Fibroblast of lung (primary cell): ENCODE data around the gene TMEM131. TPM values are rescaled to one million over a fixed set of nuclear protein-coding genes. Genes with fewer than 3 reads are reported as not detected.
A peak's percentile ranks its signal among the peaks of the same experiment; 100 is the strongest.
"Not testable (repeated sequence)": the region's sequence is repeated elsewhere in the genome, so short reads cannot be mapped to it uniquely, and the experiment has no call there.

ENCODE experiments used
- DNase-seq, 2 donors: peaks; one replicate each; pipeline versions ENCODE4 v3.0.0 to v3.0.0-alpha.2; 2010; ENCODE audit warnings: low read depth in 2 of 2
- H2AFZ ChIP-seq: 2 replicates; pipeline ENCODE4 v1.5.1; 2012; ENCODE audit warnings: low read length, control low read depth, inconsistent platforms
- H3K27ac ChIP-seq: 2 replicates; pipeline ENCODE4 v1.5.1; 2011; ENCODE audit warnings: low read length, control low read depth; ENCODE audit not compliant: insufficient read depth
- H3K27me3 ChIP-seq: 2 replicates; pipeline ENCODE4 v1.5.1; 2011; ENCODE audit warnings: mild to moderate bottlenecking, low read length; ENCODE audit not compliant: control insufficient read depth, insufficient read depth
- H3K36me3 ChIP-seq: 2 replicates; pipeline ENCODE4 v1.5.1; 2011; ENCODE audit warnings: low read length; ENCODE audit not compliant: control insufficient read depth, insufficient read depth
- H3K4me1 ChIP-seq: 2 replicates; pipeline ENCODE4 v1.5.1; 2011; ENCODE audit warnings: low read length; ENCODE audit not compliant: control insufficient read depth, insufficient read depth; ENCODE audit errors: extremely low read depth
- H3K4me2 ChIP-seq: 2 replicates; pipeline ENCODE4 v1.5.1; 2011; ENCODE audit warnings: low read length, control low read depth; ENCODE audit not compliant: insufficient read depth; ENCODE audit errors: extremely low read depth
- H3K4me3 ChIP-seq, 4 experiments: fragments of 200-600 bp in 1 of 4; sonication (generic) in 1 of 4; replicated peaks in 1 of 4; 2 replicates each; pipeline ENCODE4 v1.5.1; 2011 to 2016; ENCODE audit warnings: low read length in 4 of 4, low read depth in 3 of 4, mild to moderate bottlenecking in 3 of 4, control low read depth in 2 of 4, inconsistent platforms in 1 of 4, mixed read lengths in 1 of 4; ENCODE audit not compliant: insufficient read depth in 1 of 4; ENCODE audit errors: control extremely low read depth in 1 of 4
- H3K79me2 ChIP-seq: 2 replicates; pipeline ENCODE4 v1.5.1; 2012; ENCODE audit warnings: mild to moderate bottlenecking, low read length, inconsistent platforms; ENCODE audit not compliant: control insufficient read depth, insufficient read depth
- H3K9ac ChIP-seq: 2 replicates; pipeline ENCODE4 v1.5.1; 2011; ENCODE audit warnings: mild to moderate bottlenecking, low read length, control low read depth; ENCODE audit not compliant: insufficient read depth
- H3K9me3 ChIP-seq: 2 replicates; pipeline ENCODE4 v1.5.1; 2012; ENCODE audit warnings: low read depth, low read length; ENCODE audit not compliant: control insufficient read depth, insufficient read depth
- H4K20me1 ChIP-seq: 2 replicates; pipeline ENCODE4 v1.5.1; 2011; ENCODE audit warnings: low read length; ENCODE audit not compliant: control insufficient read depth, insufficient read depth; ENCODE audit errors: extremely low read depth
- CTCF ChIP-seq, 2 donors: IDR thresholded peaks in 1 of 2; conservative IDR thresholded peaks in 1 of 2; 1 replicate in 1 of 2; 2 replicates in 1 of 2; pipeline ENCODE4 v1.5.1; 2011 to 2012; ENCODE audit warnings: low read length in 2 of 2, control low read depth in 1 of 2, inconsistent platforms in 1 of 2, low read depth in 1 of 2, mild to moderate bottlenecking in 1 of 2
- EZH2 ChIP-seq: IDR thresholded peaks from 2 replicates; pipeline ENCODE4 v1.5.1; 2012; ENCODE audit warnings: low read length, control low read depth, mild to moderate bottlenecking; ENCODE audit errors: missing control alignments
- polyA minus RNA-seq: library from RNA; depleted of rRNA, polyadenylated mRNA; stranded (reverse); fragments of >200 nt; gene quantifications from 2 replicates; pipeline ENCODE4 v1.2.3, GENCODE V29; 2011; ENCODE audit warnings: low replicate concordance
- polyA plus RNA-seq, 2 donors: library from polyadenylated mRNA; depleted of rRNA in 1 of 2; stranded (reverse) in 1 of 2; unstranded in 1 of 2; fragments of >200 nt; gene quantifications; 2 replicates each; pipeline ENCODE4 v1.2.1, GENCODE V29; 2011 to 2012; ENCODE audit warnings: missing spikeins in 1 of 2
- total RNA-seq: library from RNA; depleted of rRNA; stranded (reverse); fragments of >200 nt; gene quantifications from 2 replicates; pipeline ENCODE4 v1.2.1, GENCODE V29; 2014

The TMEM131 gene
- total RNA-seq (18.7 and 32.4 TPM in 2 replicates), polyA plus RNA-seq (18.1 and 24.8 TPM in 2 replicates), polyA minus RNA-seq (71.5 and 74.8 TPM in 2 replicates)
- 21.1 and 22.8 TPM in 2 replicates for polyA plus RNA-seq (2012)

DNA sequence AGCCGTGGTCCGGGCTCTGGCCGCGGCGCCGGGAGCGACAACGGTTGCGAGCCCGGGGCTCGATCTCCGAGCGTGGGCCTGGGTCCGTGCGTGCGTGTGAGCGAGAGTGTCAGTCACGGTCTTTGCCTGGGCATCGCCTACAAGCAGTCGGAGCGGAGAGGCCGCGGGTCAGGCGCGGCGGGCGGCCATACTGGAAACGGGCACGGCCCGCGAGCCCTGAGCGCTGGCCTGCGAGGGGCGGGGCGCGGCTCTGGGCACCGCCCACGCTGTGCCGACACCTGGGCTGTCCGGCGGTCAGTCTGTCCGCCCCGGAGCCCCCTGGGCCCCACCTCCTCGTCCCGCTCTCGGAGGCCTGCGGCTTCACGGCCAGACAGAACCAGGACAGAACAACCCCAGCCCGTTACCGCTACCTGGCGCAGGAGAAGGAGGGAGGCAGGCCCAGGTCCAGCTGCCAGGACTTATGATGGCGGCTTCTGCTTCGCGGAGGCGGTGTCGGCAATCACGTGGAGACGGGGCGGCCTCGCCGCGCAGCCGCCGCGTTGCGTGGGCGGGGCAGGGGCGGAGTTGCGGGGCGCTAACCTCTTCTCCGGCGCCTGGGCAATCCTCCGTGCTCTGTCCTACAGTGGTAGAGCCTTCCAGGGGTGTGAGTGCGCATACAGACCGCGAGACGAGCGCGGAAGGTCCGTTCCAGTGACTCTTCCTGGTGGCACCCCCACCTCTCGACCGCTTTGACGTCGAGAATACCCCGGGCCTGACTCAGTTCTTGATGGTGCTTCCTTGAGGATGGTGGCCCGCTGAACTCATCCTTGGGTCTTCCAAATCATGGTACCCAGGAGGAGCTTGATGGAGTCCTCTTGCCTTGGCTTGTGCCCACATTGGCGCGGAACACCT lies at the start of gene TMEM131:
TSS of gene TMEM131 (minus strand) at position 215 of the 891 bp plus-strand sequence. CDS start 286 bp downstream, outside the sequence.
- H3K4me3 ChIP-seq = peak within 1 kb of the TSS; percentile 75 to 90 (median 88)
- H3K9me3 ChIP-seq = no peaks in the 10 kb centered on the region
- no peaks in the 10 kb centered on the region for H3K4me1 ChIP-seq
- H3K9ac ChIP-seq = peak within 1 kb of the TSS; percentile 80
- peak within 1 kb of the TSS; percentile 85 for H3K4me2 ChIP-seq
- TF ChIP-seq CTCF (conservative IDR thresholded peaks at IDR 0.05 in 1 of 2, IDR thresholded peaks at IDR 0.05 in 1 of 2; ENCODE audit: low read depth in 1 of 2, low read length in 2 of 2) (no peak), EZH2 (no peak)
- no peaks in the 10 kb centered on the region for H3K36me3 ChIP-seq
- peak; percentile 92 to 95 for DNase-seq
- H3K79me2 ChIP-seq = peaks cover 43% of the 10 kb centered on the region
- peak within 1 kb of the TSS; percentile 90 for H3K27ac ChIP-seq
- no peaks in the 10 kb centered on the region for H4K20me1 ChIP-seq
- peak within 1 kb of the TSS; percentile 90 for H2AFZ ChIP-seq
- H3K27me3 ChIP-seq = peaks cover 2% of the 10 kb centered on the region

GRCh38 chr2:98044730-98045129 lies 49.0 kb upstream of the TMEM131 start:
- H3K27me3 ChIP-seq, H3K4me3 ChIP-seq, H3K4me1 ChIP-seq, DNase-seq, H4K20me1 ChIP-seq, H2AFZ ChIP-seq, H3K79me2 ChIP-seq, H3K27ac ChIP-seq, H3K9ac ChIP-seq, H3K4me2 ChIP-seq, H3K9me3 ChIP-seq, H3K36me3 ChIP-seq: not testable (repeated sequence)

DNA sequence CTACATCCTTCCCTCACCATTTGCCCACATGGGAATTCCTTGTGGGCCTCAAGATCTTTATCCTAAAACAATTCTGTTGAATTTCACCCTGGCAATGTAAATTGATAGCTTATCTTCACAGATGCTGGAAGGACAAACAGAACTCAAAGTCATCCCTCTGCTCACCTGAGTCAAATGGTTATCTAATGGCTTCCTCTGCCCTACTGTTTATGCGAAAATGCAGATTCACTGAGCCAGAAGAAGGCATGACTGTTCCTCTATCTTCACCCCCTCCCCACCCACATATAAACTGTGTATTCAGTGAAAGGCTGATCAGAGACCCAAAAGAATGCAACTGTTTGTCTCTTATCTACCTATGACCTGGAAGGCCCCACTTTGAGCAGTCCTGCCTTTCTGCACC lies 47.4 kb upstream of the TMEM131 start:
- H3K27ac ChIP-seq = no peak overlapping the region
- H3K27me3 ChIP-seq = no peaks in the 10 kb centered on the region
- H3K36me3 ChIP-seq = no peaks in the 10 kb centered on the region
- H3K9ac ChIP-seq = no peak overlapping the region
- H3K4me1 ChIP-seq = no peaks in the 10 kb centered on the region
- TF ChIP-seq CTCF (conservative IDR thresholded peaks at IDR 0.05 in 1 of 2, IDR thresholded peaks at IDR 0.05 in 1 of 2; ENCODE audit: low read depth in 1 of 2, low read length in 2 of 2) = no peak
- TF ChIP-seq EZH2 = no peak
- H3K4me3 ChIP-seq = no peak overlapping the region
- H3K4me2 ChIP-seq = no peak overlapping the region
- no peaks in the 10 kb centered on the region for H4K20me1 ChIP-seq
- no peak overlapping the region for H2AFZ ChIP-seq
- no peak for DNase-seq
- H3K9me3 ChIP-seq = no peaks in the 10 kb centered on the region
- H3K79me2 ChIP-seq = no peaks in the 10 kb centered on the region
